Activated T-helper 2 cell treated with anti-CD3 and anti-CD28 coated beads, Interferon-gamma antibody, Interleukin-2, Interleukin-4, amounts not matched to agents 10 μg/mL and 5 μg/mL and 100 μg/mL, durations not matched to agents 14 hours and 24 hours and 36 hours (primary cell): ENCODE data around the gene HSD17B3. TPM values are rescaled to one million over a fixed set of nuclear protein-coding genes. Genes with fewer than 3 reads are reported as not detected.
"Not testable (repeated sequence)": the region's sequence is repeated elsewhere in the genome, so short reads cannot be mapped to it uniquely, and the experiment has no call there.

Source experiments
- DNase-seq: peaks from one replicate; pipeline ENCODE4 v3.0.0; 2021; ENCODE audit warnings: low spot score
- H3K27ac Mint-ChIP-seq: one replicate; pipeline ENCODE4 v1.8.0; 2021; ENCODE audit warnings: mixed read lengths
- H3K27me3 Mint-ChIP-seq: one replicate; pipeline ENCODE4 v1.8.0; 2021; ENCODE audit warnings: low read depth, mixed read lengths
- H3K36me3 Mint-ChIP-seq: one replicate; pipeline ENCODE4 v1.8.0; 2021; ENCODE audit warnings: low read depth, mixed read lengths
- H3K4me1 Mint-ChIP-seq: one replicate; pipeline ENCODE4 v1.8.0; 2021; ENCODE audit warnings: low read depth, mixed read lengths
- H3K4me3 Mint-ChIP-seq: one replicate; pipeline ENCODE4 v1.8.0; 2021; ENCODE audit warnings: low read depth, mild to moderate bottlenecking, moderate library complexity, mixed read lengths
- H3K9me3 Mint-ChIP-seq: one replicate; pipeline ENCODE4 v1.8.0; 2021; ENCODE audit warnings: mixed read lengths
- intact Hi-C: fragments of 100-400 bp; cut with micrococcal nuclease; formaldehyde crosslinking; loops from one replicate; pipeline ENCODE4 v1.15.1; 2023
- total RNA-seq: library from RNA; stranded (reverse); gene quantifications from 2 replicates; pipeline ENCODE4 v1.2.3, GENCODE V29; 2022

The HSD17B3 gene
- total RNA-seq, 1 donor from 2014 or later, result not detected

DNA sequence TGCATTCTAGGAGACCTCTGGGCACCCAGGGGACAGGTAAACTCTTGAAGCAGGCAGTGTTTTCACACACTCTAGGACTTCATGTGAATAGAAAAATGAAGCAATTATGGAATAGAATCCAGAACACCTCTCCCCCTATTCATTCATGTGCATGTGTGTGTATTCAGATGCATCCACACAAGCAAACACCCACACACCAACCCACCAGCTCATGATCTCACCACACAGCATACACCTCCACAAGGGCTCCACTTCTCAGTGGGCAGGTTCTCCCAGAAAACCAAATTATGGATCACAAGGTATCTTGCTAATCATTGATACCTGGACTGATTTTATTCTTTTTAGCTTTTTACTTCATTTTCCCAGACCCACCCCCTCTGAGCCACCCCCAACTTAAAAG is 21.2 kb upstream of the HSD17B3 start:
- intact Hi-C loops, result no loop called here
- Mint-ChIP-seq H3K4me1 (no peaks in the 10 kb centered on the region), H3K4me3 (no peak overlapping the region), H3K27me3 (peaks cover 5% of the 10 kb centered on the region), H3K36me3 (no peaks in the 10 kb centered on the region), H3K9me3 (no peaks in the 10 kb centered on the region), H3K27ac (no peak overlapping the region)
- DNase-seq, result no peak

DNA sequence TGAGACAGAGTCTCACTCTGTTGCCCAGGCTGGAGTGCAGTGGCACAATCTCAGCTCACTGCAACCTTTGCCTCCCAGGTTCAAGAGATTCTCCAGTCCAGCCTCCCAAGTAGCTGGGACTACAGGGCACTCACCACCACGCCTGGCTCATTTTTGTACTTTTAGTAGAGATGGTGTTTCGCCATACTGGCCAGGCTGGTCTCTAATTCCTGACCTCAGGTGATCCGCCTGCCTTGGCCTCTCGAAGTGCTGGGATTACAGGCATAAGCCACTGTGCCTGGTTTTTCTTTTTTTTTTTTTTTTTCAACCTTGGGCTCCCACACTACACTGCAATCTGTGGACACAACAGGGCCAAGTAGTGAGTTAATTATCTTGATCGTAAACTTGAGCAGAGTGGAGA is 20.8 kb upstream of the HSD17B3 start:
- H3K4me3 Mint-ChIP-seq, H3K9me3 Mint-ChIP-seq, DNase-seq, H3K4me1 Mint-ChIP-seq, H3K27me3 Mint-ChIP-seq, intact Hi-C loops, H3K36me3 Mint-ChIP-seq, H3K27ac Mint-ChIP-seq: not testable (repeated sequence)

DNA sequence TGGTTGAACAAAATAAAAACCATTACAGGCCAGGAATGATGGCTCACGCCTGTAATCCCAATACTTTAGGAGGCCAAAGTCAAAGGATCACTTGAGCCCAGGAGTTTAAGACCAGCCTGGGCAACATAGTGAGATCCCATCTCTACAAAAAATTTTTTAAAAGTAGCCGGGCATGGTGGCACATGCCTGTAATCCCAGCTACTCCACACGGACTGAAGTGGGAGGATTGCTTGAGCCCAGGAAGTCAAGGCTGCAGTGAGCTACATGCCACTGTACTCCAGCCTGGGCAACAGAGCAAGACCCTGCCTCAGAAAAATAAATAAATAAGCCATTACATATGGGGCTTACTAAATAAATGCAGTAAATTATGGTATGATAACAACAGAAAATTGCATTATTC is 20.2 kb upstream of the HSD17B3 start:
- DNase-seq, H3K9me3 Mint-ChIP-seq, H3K4me1 Mint-ChIP-seq, intact Hi-C loops, H3K27me3 Mint-ChIP-seq, H3K36me3 Mint-ChIP-seq, H3K27ac Mint-ChIP-seq, H3K4me3 Mint-ChIP-seq: not testable (repeated sequence)

DNA sequence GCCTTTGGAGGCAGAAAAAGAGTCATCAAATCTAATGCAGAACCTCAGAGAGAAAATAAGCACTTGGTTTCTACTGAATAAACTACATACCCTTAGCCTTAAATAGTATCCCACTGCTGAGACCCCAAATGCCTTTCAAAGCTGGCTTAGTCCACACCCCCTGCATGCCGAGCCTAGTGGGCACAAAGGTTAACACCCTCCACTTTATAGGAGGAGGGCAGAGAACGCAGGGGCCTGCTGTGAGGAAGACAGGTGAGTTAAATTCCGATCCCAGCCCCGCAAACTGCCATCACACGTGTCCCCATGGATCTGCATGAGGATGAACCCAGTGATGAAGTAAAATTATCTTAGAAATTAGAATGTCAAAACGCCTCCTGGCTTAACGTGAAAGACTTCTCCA is 19.5 kb upstream of the HSD17B3 start:
- H3K4me1 Mint-ChIP-seq, result no peaks in the 10 kb centered on the region
- no peak for DNase-seq
- intact Hi-C loops, result no loop called here
- H3K4me3 Mint-ChIP-seq, result no peak overlapping the region
- no peak overlapping the region for H3K27ac Mint-ChIP-seq
- no peaks in the 10 kb centered on the region for H3K9me3 Mint-ChIP-seq
- H3K27me3 Mint-ChIP-seq, result peaks cover 4% of the 10 kb centered on the region
- no peaks in the 10 kb centered on the region for H3K36me3 Mint-ChIP-seq

DNA sequence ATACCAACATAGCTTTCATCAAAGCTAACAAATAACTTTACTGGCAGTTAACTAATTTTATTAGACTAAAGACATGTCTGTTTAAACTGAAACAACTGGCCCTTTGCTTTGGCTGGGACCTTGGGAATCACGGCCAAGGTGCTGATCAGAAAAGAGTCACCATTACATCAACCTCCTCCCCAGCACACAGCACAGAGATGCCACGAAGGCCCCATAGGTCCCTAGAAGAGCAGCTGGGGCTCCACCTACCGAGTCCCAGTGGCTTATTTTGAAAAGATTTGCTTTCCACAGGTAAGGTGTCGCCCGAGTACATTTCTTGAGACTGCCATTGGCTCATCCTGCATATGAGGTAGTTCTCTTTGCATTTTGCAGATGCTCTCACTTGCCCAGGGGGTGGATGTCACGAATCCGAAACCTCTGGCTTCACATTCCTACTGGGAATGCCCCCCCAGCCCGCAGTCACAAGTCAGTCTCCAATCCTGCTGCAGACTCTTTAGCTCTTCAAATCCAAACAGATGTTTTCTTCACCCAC is 18.8 kb upstream of the HSD17B3 start:
- no peaks in the 10 kb centered on the region for H3K4me1 Mint-ChIP-seq
- H3K9me3 Mint-ChIP-seq, result no peaks in the 10 kb centered on the region
- peaks cover 4% of the 10 kb centered on the region for H3K27me3 Mint-ChIP-seq
- H3K36me3 Mint-ChIP-seq, result no peaks in the 10 kb centered on the region
- H3K27ac Mint-ChIP-seq, result no peak overlapping the region
- no peak for DNase-seq
- intact Hi-C loops, result no loop called here
- H3K4me3 Mint-ChIP-seq, result no peak overlapping the region

DNA sequence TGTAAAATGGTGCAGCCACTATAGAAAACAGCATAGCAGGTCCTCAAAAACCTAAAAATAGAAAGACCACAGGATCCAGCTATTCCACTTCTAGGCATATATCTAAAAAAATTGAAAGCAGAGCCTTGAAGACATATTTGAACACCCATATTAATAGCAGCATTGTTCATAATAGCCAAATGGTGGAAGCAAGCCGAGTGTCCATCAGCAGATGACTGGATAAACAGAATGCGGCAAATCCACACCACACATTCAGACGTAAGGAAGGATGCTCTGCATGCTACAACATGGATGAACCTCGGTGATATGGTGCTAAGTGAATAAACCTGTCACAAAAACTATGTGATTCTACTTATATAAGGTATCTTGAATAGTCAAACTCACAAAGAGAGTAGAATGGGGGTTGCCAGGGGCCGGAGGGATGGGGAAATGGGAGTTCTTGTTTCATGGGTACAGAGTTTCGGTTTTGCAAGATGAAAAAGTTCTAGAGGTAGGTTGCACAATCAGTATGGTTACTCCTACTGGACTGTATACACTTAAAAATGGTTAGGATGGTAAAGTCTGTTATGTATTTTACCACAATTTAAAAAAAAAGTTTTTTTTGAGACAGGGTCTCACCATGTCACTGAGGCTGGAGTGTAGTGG is 17.1 kb upstream of the HSD17B3 start:
- Mint-ChIP-seq H3K4me3 (no peak overlapping the region), H3K4me1 (no peaks in the 10 kb centered on the region), H3K36me3 (no peaks in the 10 kb centered on the region), H3K27me3 (peaks cover 4% of the 10 kb centered on the region), H3K9me3 (no peaks in the 10 kb centered on the region), H3K27ac (no peak overlapping the region)
- DNase-seq, result no peak
- intact Hi-C loops, result no loop called here

DNA sequence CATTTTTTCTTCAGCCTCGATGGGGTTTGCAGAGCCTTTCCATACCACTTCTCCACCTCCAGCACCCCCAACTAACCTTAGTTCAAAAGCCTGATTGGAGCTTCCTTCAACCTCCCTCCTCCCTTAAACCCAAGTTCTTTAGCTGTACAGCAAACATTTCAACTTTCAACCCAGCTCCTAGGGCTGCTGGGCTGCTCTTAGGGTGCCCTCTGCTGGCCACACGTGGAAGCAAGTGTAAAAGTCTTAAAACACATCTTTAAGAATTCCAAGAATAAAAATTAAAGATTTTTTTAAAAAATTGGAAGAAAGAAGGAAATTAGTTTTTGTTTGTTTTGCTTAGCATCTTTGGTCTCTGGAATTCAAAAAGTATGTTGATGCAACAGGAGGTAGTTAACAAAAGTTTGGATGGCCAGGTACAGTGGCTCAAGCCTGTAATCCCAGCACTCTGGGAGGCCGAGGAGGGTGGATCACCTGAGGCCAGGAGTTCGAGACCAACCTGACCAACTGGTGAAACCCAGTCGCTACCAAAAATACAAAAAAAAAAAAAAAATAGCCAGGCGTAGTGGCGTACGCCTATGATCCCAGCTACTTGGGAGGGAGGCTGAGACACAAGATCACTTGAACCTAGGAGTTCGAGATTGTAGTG is 15.5 kb upstream of the HSD17B3 start:
- intact Hi-C loops, result loop anchor here (1.0 kb wide), 1 partner anchor 85 kb away; no protein-coding TSS in a partner anchor
- Mint-ChIP-seq H3K36me3 (no peaks in the 10 kb centered on the region), H3K9me3 (peaks cover 13% of the 10 kb centered on the region), H3K4me3 (no peak overlapping the region), H3K4me1 (no peaks in the 10 kb centered on the region), H3K27me3 (peaks cover 4% of the 10 kb centered on the region), H3K27ac (no peak overlapping the region)
- DNase-seq, result no peak

DNA sequence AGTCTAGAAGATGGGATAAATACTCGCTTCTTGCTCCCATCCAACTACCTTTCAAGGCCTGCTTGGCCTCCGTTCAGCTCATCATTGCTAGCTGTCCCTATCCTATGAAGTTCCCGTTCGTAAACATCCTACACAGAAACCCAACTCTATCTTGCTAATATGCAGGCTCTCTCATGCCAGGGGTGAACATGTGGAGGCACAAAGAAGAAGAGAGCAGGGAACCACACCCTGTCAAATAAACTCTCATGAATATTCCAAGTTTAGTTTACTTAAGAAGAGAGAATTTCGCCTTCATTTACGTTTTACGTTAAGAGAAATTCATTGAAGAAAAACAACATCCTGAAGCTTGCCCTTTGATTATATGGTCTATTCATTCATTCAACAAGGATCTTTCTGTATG is 7.9 kb upstream of the HSD17B3 start:
- H3K4me1 Mint-ChIP-seq, result no peaks in the 10 kb centered on the region

DNA sequence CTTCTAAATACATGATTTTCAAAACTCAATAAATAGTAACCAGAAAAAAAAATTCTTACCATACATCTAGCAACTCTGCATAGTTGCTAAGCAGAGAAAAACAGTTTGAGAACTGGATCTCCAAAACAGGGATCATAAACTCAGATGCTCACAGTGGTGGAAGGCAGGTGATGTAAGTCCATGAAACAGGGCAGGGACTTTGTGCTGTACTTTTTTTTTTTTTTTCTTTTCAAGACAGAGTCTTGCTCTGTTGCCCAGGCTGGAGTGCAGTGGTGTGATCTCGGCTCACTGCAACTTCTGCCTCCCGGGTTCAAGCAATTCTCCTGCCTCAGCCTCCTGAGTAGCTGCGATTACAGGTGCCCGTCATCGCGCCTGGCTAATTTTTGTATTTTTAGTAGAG is 5.0 kb upstream of the HSD17B3 start:
- not testable (repeated sequence) for H3K4me3 Mint-ChIP-seq, H3K27me3 Mint-ChIP-seq, DNase-seq

More for the DNA sequence above, 7.9 kb upstream of the HSD17B3 start:
- Mint-ChIP-seq H3K27me3 (peaks cover 12% of the 10 kb centered on the region), H3K9me3 (peaks cover 22% of the 10 kb centered on the region), H3K27ac (no peak overlapping the region), H3K36me3 (no peaks in the 10 kb centered on the region), H3K4me3 (no peak overlapping the region)
- no peak for DNase-seq
- intact Hi-C loops, result no loop called here

DNA sequence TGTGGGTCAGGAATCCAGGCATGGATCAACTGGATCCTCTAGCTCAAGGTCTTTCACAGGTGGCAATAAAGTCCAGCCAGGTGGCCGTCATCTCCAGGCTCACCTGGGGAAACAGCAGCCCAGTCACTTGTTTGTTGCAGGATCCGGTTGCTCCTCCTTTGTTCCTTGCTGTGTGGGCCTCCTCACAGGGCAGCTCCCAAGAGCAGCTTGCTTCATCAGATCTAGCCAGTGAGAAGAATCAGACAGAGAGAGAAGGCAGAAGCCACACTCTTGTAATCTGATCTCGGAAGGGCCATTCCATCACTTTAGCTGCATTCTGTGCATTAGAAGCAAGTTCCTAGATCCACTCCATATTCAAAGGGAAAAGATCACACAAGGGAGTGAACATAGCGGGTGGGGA is 3.2 kb upstream of the HSD17B3 start:
- H3K36me3 Mint-ChIP-seq, result no peaks in the 10 kb centered on the region
- peaks cover 5% of the 10 kb centered on the region for H3K27me3 Mint-ChIP-seq
- H3K27ac Mint-ChIP-seq, result no peak overlapping the region
- no peaks in the 10 kb centered on the region for H3K9me3 Mint-ChIP-seq
- intact Hi-C loops, result no loop called here
- H3K4me1 Mint-ChIP-seq, result no peaks in the 10 kb centered on the region
- H3K4me3 Mint-ChIP-seq, result no peak overlapping the region
- DNase-seq, result no peak

More for the DNA sequence above, 5.0 kb upstream of the HSD17B3 start:
- H3K36me3 Mint-ChIP-seq, H3K9me3 Mint-ChIP-seq, intact Hi-C loops, H3K27ac Mint-ChIP-seq, H3K4me1 Mint-ChIP-seq: not testable (repeated sequence)

DNA sequence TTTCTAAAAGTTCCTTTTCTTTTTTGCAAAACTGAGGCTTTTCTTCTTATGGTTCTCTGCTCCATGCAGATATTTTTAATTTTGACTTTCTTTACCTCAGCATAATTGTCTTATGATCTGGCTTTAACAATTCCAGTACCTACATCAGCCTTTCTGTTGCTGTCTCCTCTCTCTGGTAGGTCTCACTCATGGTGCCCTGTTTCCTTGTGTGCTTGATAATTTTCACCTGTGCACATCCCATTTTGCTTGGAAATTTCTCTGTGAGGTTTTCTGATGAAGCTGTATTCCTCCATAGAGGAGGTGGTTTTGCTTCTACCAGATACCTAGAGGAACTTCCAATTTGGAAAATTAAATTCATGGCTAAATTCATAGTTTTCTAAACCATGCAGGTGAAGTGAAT is 2.3 kb upstream of the HSD17B3 start:
- DNase-seq, result no peak
- no peaks in the 10 kb centered on the region for H3K4me1 Mint-ChIP-seq
- H3K27ac Mint-ChIP-seq, result no peak overlapping the region
- peaks cover 5% of the 10 kb centered on the region for H3K27me3 Mint-ChIP-seq
- H3K36me3 Mint-ChIP-seq, result no peaks in the 10 kb centered on the region
- H3K4me3 Mint-ChIP-seq, result no peak overlapping the region
- no peaks in the 10 kb centered on the region for H3K9me3 Mint-ChIP-seq
- intact Hi-C loops, result no loop called here

DNA sequence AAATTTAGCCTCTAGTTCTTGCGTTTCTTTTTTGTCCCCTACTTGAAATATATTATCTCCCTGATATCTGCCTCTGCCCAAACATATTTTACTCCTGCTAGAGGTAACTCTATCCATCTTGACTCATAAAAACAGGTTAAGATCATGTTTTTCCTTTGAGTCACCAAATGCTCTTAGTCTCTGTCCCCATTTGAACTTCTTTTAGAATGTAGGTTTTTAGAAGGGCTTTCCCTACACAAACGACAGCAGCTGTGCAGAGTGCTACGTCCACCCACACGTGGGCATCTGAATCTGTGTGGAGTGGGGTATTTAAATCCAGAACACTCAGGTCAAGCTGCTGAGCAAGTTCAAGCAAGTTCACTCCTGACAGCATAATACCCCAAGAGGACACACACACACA is 2.2 kb downstream of the HSD17B3 start:
- H3K4me3 Mint-ChIP-seq, result no peak overlapping the region
- H3K36me3 Mint-ChIP-seq, result no peaks in the 10 kb centered on the region
- intact Hi-C loops, result no loop called here
- no peaks in the 10 kb centered on the region for H3K4me1 Mint-ChIP-seq
- H3K9me3 Mint-ChIP-seq, result no peaks in the 10 kb centered on the region
- H3K27ac Mint-ChIP-seq, result no peak overlapping the region
- DNase-seq, result no peak
- no peaks in the 10 kb centered on the region for H3K27me3 Mint-ChIP-seq

DNA sequence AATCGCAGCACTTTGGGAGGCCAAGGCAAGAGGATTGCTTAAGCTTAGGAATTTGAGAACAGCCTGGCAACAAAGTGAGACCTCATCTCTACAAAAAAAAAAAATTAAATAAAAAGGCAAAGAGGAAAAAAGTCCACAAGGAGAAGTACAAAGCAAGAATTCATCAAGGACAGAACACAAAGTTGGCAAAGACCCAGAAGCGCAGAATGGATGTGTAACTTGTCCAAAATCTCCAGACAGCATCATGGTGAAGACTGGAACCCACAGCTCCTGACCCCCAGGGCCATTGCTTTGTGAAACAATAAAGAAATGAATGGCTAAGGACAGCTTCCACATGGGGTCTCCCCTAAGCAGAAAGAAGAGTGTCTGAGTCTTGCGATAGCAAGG is 7.8 kb downstream of the HSD17B3 start:
- H3K9me3 Mint-ChIP-seq, result no peaks in the 10 kb centered on the region
- DNase-seq, result no peak
- intact Hi-C loops, result no loop called here

More for the DNA sequence above, 7.8 kb downstream of the HSD17B3 start:
- Mint-ChIP-seq H3K27me3 (peaks cover 4% of the 10 kb centered on the region), H3K4me3 (no peak overlapping the region), H3K36me3 (no peaks in the 10 kb centered on the region), H3K27ac (no peak overlapping the region), H3K4me1 (no peaks in the 10 kb centered on the region)
